Mucosa of stomach (tissue), 1 donor: ENCODE measurements around the gene DOCK4.

Experiments used
- H3K27me3 ChIP-seq: one replicate; pipeline ENCODE4 v1.7.0; 2013; ENCODE audit warnings: mild to moderate bottlenecking, low read length; ENCODE audit not compliant: control insufficient read depth, insufficient read depth
- H3K36me3 ChIP-seq: one replicate; pipeline ENCODE4 v1.7.0; 2013; ENCODE audit warnings: low read length; ENCODE audit not compliant: control insufficient read depth, insufficient read depth
- H3K4me1 ChIP-seq: one replicate; pipeline ENCODE4 v1.7.0; 2013; ENCODE audit warnings: mild to moderate bottlenecking, low read length; ENCODE audit not compliant: control insufficient read depth, insufficient read depth
- H3K4me3 ChIP-seq: one replicate; pipeline ENCODE4 v1.7.0; 2013; ENCODE audit warnings: low read length
- H3K9ac ChIP-seq: one replicate; pipeline ENCODE4 v1.7.0; 2013; ENCODE audit warnings: mild to moderate bottlenecking, low read length, moderate library complexity
- H3K9me3 ChIP-seq: one replicate; pipeline ENCODE4 v1.7.0; 2013; ENCODE audit warnings: mild to moderate bottlenecking, low read length, moderate library complexity; ENCODE audit not compliant: control insufficient read depth
- donor health status: Pancreatic carcinoma.

DOCK4 gene

GRCh38 chr7:111676811-111677210 lies 529.4 kb downstream of the DOCK4 start:
- Histone ChIP-seq H3K4me3 (no peak overlapping the region), H3K27me3 (no peaks in the 10 kb centered on the region), H3K4me1 (no peaks in the 10 kb centered on the region), H3K9ac (no peak overlapping the region), H3K36me3 (no peaks in the 10 kb centered on the region), H3K9me3 (no peaks in the 10 kb centered on the region)
